Subcutaneous adipose tissue (tissue), 4 donors: Measurements from ENCODE around the gene PHLDB1. TPM values are rescaled to one million over a fixed set of nuclear protein-coding genes. Genes with fewer than 3 reads are reported as not detected.

ENCODE experiments used
- total RNA-seq, 4 donors: library from RNA; depleted of rRNA; stranded (reverse); fragments of >200 nt; gene quantifications; one replicate each; pipeline ENCODE4 v1.1.0, GENCODE V29; 2016
- TF ChIP-seq, protein P1 (sequence below): fragments of 450-650 bp; IDR thresholded peaks from one replicate; pipeline ENCODE4 v1.5.1; 2016; ENCODE audit warnings: low read depth, mild to moderate bottlenecking, control low read depth, antibody characterized with exemption, moderate library complexity

The PHLDB1 gene
- total RNA-seq, 4 donors from 2014 or later, result 137 to 535 (median 197) TPM

DNA sequence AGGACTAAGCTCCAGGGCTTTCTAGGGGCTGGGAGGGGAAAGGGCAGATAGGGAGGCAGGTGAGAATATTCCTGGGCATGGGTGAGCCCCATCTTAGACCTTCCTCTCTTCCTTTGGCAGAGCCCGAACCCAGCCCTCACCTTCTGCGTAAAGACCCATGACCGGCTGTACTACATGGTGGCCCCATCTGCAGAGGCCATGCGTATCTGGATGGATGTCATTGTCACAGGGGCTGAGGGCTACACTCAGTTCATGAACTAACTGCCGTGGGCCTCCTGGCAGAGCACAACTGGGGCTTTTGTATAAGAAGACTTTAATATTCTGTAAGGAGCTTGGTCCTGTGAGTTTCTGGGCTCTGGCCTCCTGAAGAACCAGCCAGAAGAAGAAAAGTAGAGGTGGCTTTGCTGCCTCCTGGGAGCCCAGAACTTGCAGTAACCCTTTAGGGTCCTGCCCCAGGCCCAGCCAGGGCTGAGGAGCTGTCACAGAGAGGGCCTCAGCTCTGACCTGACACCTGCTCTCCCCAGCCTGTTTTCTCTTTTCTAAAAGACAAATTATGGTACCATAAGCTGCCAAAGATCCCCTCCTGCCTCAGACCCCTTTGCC, 49.2 kb downstream of the PHLDB1 start:
- TF ChIP-seq, protein P1, sequence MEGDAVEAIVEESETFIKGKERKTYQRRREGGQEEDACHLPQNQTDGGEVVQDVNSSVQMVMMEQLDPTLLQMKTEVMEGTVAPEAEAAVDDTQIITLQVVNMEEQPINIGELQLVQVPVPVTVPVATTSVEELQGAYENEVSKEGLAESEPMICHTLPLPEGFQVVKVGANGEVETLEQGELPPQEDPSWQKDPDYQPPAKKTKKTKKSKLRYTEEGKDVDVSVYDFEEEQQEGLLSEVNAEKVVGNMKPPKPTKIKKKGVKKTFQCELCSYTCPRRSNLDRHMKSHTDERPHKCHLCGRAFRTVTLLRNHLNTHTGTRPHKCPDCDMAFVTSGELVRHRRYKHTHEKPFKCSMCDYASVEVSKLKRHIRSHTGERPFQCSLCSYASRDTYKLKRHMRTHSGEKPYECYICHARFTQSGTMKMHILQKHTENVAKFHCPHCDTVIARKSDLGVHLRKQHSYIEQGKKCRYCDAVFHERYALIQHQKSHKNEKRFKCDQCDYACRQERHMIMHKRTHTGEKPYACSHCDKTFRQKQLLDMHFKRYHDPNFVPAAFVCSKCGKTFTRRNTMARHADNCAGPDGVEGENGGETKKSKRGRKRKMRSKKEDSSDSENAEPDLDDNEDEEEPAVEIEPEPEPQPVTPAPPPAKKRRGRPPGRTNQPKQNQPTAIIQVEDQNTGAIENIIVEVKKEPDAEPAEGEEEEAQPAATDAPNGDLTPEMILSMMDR, result no peak

DNA sequence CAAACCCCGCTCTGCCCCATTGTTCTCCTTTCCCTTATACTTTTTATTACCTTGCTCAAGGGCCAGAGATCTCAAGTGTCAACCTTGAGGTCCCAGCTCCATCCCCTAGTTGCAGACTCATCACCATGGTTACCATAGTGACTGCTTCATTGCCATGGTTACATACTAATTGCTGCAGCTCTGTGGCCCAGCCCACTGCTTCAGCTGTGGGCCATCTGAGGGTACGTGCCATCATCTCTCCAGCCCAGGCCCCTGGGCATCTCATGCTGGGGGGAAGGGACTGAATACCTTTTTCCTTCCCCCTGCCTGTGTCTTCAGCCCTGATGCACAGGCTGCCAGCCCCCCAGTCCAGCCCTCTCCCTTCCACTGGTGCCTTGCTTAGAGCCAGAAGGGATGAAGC, 49.8 kb downstream of the PHLDB1 start:
- TF ChIP-seq, protein P1, result no peak

DNA sequence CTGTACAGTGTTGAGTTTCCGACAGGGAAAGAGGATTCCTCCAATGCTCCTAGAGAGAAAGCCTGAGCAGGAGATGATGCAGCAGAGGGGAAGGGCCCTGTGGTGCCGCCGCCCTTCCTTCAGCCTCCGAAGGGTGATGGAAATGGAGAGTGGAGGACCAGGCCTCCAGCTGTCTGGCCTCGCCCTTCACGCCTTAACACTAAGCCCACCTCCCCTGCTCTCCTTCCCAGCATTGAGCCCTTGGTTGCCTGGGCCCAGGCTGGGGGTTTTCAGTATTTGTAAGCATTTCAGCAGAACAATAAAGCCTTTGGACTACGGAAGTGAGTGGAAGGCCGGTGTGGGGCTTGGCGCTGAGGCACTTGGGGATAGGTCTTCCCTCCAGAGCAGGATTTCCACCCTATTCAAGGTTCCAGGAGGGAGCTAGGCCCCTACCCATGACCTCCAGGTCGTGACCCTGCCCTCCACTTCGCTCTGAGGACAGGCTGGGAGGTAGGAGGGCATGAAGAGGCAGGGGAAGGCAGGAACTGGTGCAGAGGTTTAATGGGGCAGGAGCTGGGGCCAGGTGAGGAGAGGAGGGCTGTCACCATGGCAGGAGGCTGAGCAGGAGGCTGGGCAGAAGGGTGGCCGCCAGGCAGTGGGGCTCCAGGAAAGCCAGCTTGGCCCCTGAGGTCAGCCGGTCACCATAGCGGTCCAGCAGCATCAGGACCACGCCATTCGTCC, 50.5 kb downstream of the PHLDB1 start:
- TF ChIP-seq, protein P1, result no peak

DNA sequence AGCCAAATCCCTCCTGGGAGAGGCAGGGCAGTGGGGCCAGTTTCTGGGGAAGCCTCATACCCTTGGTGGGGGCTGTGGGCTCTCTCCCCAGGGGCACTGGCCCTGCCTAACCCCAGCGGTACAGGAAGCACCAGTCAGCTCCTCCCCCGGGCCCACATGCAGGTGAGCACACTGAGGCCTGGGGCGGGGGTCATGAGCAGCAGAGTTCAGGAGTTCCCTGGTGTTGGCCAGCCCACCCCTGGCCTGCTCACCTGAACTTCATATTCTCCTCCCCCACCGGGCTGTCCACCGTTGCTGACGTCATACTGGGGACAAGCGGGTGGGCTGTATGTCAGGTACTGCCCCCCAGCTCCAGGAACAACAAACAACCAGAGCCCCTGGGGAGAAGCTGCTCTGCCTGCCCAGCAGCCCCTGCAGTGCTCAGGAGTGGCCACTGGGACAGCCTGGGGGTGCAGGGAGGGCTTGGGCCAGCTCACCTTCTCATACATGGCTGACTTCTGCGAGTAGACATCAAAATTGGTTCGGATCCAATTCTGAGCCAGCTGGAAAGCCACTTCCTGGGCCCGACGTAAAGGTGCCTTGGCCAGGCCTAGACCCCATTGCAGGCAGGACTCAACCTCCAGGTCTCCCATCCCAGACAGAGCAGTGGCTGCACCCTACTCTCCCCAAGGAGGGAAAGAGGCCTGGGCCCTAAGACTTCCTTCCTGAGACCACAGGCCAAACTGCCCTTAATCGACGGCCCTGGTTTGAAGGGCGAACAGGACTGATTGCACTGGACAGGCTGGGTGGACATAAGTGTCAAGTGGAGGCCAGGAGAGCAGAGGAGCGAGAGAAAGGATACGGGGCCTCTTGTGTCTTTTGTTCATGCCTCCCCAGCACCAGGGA, 51.3 kb downstream of the PHLDB1 start:
- TF ChIP-seq, protein P1, result no peak

DNA sequence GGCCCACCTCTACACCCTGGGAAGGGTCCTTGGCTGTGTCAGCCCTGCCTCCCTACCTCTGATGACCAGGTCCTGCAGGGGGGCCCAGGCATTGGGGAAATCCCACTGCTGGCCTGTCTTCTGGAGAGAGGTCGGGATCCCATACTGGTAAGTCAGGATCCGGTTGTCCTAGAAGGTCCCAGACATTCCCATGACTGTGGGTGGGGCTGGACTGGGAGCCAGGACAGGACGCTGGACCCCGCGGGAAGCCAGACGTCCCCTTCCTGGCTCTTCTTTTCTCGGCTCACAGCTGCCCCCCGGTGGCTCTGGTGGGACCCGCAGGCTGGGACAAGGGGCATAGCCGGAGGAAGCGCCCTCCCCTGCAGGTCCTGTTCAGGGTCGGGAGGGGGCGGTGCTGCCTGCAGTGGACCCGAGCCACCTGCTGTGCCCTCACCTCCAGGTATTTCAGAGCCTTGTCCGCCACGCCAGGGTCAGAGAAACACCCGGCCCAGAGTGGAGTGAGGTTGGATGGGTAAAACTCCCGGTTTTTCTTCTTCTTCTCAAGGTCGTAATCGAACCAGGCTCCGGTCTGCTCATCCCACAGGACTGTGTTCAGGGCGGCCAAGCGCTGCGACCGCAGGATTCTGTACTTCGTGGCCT, 52.0 kb downstream of the PHLDB1 start:
- TF ChIP-seq, protein P1, result no peak

DNA sequence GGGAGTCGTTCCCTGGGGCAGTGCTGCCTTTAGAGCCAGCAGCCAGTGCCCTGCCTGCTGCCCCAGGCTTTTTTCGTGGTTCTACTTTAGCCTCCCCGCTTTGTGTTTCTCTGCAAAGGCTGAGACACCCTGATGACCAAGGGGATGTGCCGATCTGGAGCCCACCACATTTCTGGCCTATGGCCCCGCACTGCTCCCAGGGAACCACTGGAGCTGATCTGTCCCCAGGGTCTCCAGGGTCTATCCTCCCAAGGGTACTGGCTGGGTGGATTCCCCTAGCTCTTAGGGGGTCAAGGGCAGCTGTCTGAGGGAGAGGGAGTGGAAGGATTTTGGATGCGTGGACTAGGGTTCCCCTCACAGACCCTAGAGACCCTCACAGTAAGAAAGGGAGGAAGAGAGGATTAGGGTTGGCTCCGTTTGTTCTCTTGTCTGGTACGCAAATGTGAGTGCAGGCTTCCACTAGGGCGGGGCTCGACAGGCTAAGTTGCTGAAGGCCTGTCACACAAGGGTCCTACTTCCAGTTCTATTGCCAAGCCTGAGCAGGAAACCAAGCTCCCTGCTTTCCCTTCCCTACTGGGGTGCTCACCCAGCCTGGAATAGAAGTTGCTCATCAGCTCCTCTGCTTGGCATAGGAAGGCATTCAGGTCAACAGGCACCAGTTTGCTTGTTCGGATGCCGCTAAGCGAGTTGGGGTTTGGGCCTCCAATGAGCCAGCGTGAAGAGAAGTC, 52.7 kb downstream of the PHLDB1 start:
- TF ChIP-seq, protein P1, result no peak
